ENCODE results near the gene MED28. TPM values are rescaled to one million over a fixed set of nuclear protein-coding genes. Genes with fewer than 3 reads are reported as not detected.
"Not testable (repeated sequence)": the region's sequence is repeated elsewhere in the genome, so short reads cannot be mapped to it uniquely, and the experiment has no call there.

Gene MED28
- polyA plus RNA-seq, 3 donors from 2014 or later, result 33.4 to 45.3 (median 40.1) TPM

- no peak for DNase-seq
- Mint-ChIP-seq H3K4me3 (no peak overlapping the region), H3K27ac (peak overlapping the region in 1 of 6 donors; percentile 60), H3K36me3 (peaks cover 5 to 37% (median 14%) of the 10 kb centered on the region in 3 donors), H3K9me3 (no peaks in the 10 kb centered on the region), H3K27me3 (ENCODE audit: low read depth in 3 of 3) (peaks cover 0 to 3% (median 0%) of the 10 kb centered on the region in 3 donors), H3K4me1 (peaks cover 4 to 6% of the 10 kb centered on the region in 2 donors)
Observed at GRCh38 chr4:17633600-17633999, 19.2 kb downstream of the MED28 start.

- Mint-ChIP-seq H3K27me3 (ENCODE audit: low read depth in 3 of 3) (no peaks in the 10 kb centered on the region), H3K4me1 (peaks cover 0 to 6% of the 10 kb centered on the region in 2 donors), H3K27ac (peak overlapping the region in 2 of 6 donors; percentile 64 to 75), H3K9me3 (no peaks in the 10 kb centered on the region), H3K36me3 (peaks cover 4 to 28% (median 13%) of the 10 kb centered on the region in 3 donors), H3K4me3 (no peak overlapping the region)
- no peak for DNase-seq
Observed at GRCh38 chr4:17635056-17635455, 20.6 kb downstream of the MED28 start.

GRCh38 chr4:17636341-17636695, 21.9 kb downstream of the MED28 start:
- no peak for DNase-seq
- Mint-ChIP-seq H3K27ac (peak overlapping the region in 2 of 6 donors; percentile 30 to 45), H3K4me3 (no peak overlapping the region), H3K36me3 (peaks cover 4 to 23% (median 13%) of the 10 kb centered on the region in 3 donors), H3K4me1 (no peaks in the 10 kb centered on the region), H3K27me3 (ENCODE audit: low read depth in 3 of 3) (no peaks in the 10 kb centered on the region), H3K9me3 (no peaks in the 10 kb centered on the region)

- peak; percentile 52 to 63 (median 62) for DNase-seq
- no peaks in the 10 kb centered on the region for H3K9me3 Mint-ChIP-seq
- peaks cover 4 to 20% (median 13%) of the 10 kb centered on the region in 3 donors for H3K36me3 Mint-ChIP-seq
- H3K4me3 Mint-ChIP-seq, result no peak overlapping the region
- peak overlapping the region in 3 of 6 donors; percentile 28 to 45 (median 40) for H3K27ac Mint-ChIP-seq
- H3K4me1 Mint-ChIP-seq, result no peaks in the 10 kb centered on the region
- H3K27me3 Mint-ChIP-seq (ENCODE audit: low read depth in 3 of 3), result no peaks in the 10 kb centered on the region
Observed at GRCh38 chr4:17636696-17637622, 22.5 kb downstream of the MED28 start.

GRCh38 chr4:17639136-17639535, 24.7 kb downstream of the MED28 start:
- Mint-ChIP-seq H3K27me3 (ENCODE audit: low read depth in 3 of 3) (peaks cover 0 to 4% (median 0%) of the 10 kb centered on the region in 3 donors), H3K27ac (no peak overlapping the region), H3K4me1 (no peaks in the 10 kb centered on the region), H3K9me3 (no peaks in the 10 kb centered on the region), H3K4me3 (no peak overlapping the region), H3K36me3 (peaks cover 0 to 18% (median 10%) of the 10 kb centered on the region in 3 donors)
- no peak for DNase-seq

- Mint-ChIP-seq H3K4me3 (no peak overlapping the region), H3K27me3 (ENCODE audit: low read depth in 3 of 3) (peaks cover 0 to 7% (median 0%) of the 10 kb centered on the region in 3 donors), H3K27ac (no peak overlapping the region), H3K9me3 (no peaks in the 10 kb centered on the region), H3K4me1 (no peaks in the 10 kb centered on the region), H3K36me3 (peaks cover 0 to 5% (median 0%) of the 10 kb centered on the region in 3 donors)
- no peak for DNase-seq
Observed at GRCh38 chr4:17642398-17642783, 27.9 kb downstream of the MED28 start.

- peaks cover 0 to 9% (median 3%) of the 10 kb centered on the region in 3 donors for H3K27me3 Mint-ChIP-seq (ENCODE audit: low read depth in 3 of 3)
- no peak overlapping the region for H3K4me3 Mint-ChIP-seq
- peaks cover 0 to 5% (median 0%) of the 10 kb centered on the region in 3 donors for H3K36me3 Mint-ChIP-seq
- DNase-seq, result no peak
- no peaks in the 10 kb centered on the region for H3K9me3 Mint-ChIP-seq
- no peak overlapping the region for H3K27ac Mint-ChIP-seq
- H3K4me1 Mint-ChIP-seq, result peaks cover 0 to under 1% of the 10 kb centered on the region in 2 donors
Observed at GRCh38 chr4:17646693-17647092, 32.3 kb downstream of the MED28 start.

- H3K27ac Mint-ChIP-seq, result no peak overlapping the region
- H3K27me3 Mint-ChIP-seq (ENCODE audit: low read depth in 3 of 3), result peaks cover 0 to 9% (median 3%) of the 10 kb centered on the region in 3 donors
- no peak for DNase-seq
- peaks cover 0 to 5% (median 0%) of the 10 kb centered on the region in 3 donors for H3K36me3 Mint-ChIP-seq
- peaks cover 0 to 2% of the 10 kb centered on the region in 2 donors for H3K4me1 Mint-ChIP-seq
- no peak overlapping the region for H3K4me3 Mint-ChIP-seq
- peaks cover 0 to 2% (median 0%) of the 10 kb centered on the region in 6 donors for H3K9me3 Mint-ChIP-seq
Observed at GRCh38 chr4:17647176-17647806, 32.9 kb downstream of the MED28 start.

- peaks cover 0 to 9% (median 3%) of the 10 kb centered on the region in 3 donors for H3K27me3 Mint-ChIP-seq (ENCODE audit: low read depth in 3 of 3)
- peaks cover 0 to 2% (median 0%) of the 10 kb centered on the region in 6 donors for H3K9me3 Mint-ChIP-seq
- H3K4me1 Mint-ChIP-seq, result peaks cover 0 to 2% of the 10 kb centered on the region in 2 donors
- H3K36me3 Mint-ChIP-seq, result no peaks in the 10 kb centered on the region
- H3K27ac Mint-ChIP-seq, result no peak overlapping the region
- no peak overlapping the region for H3K4me3 Mint-ChIP-seq
- no peak for DNase-seq
Observed at GRCh38 chr4:17647927-17648326, 33.5 kb downstream of the MED28 start.

- H3K27ac Mint-ChIP-seq, result no peak overlapping the region
- peaks cover 0 to 2% of the 10 kb centered on the region in 2 donors for H3K4me1 Mint-ChIP-seq
- no peak for DNase-seq
- peaks cover 2 to 3% (median 2%) of the 10 kb centered on the region in 3 donors for H3K27me3 Mint-ChIP-seq (ENCODE audit: low read depth in 3 of 3)
- H3K9me3 Mint-ChIP-seq, result peaks cover 0 to 2% (median 0%) of the 10 kb centered on the region in 6 donors
- no peaks in the 10 kb centered on the region for H3K36me3 Mint-ChIP-seq
- no peak overlapping the region for H3K4me3 Mint-ChIP-seq
Observed at GRCh38 chr4:17650406-17650805, 36.0 kb downstream of the MED28 start.

- peaks cover 0 to 2% of the 10 kb centered on the region in 2 donors for H3K4me1 Mint-ChIP-seq
- DNase-seq, result no peak
- no peak overlapping the region for H3K4me3 Mint-ChIP-seq
- H3K27me3 Mint-ChIP-seq (ENCODE audit: low read depth in 3 of 3), result peaks cover 2 to 5% (median 4%) of the 10 kb centered on the region in 3 donors
- H3K27ac Mint-ChIP-seq, result no peak overlapping the region
- no peaks in the 10 kb centered on the region for H3K36me3 Mint-ChIP-seq
- peaks cover 0 to 2% (median 0%) of the 10 kb centered on the region in 6 donors for H3K9me3 Mint-ChIP-seq
Observed at GRCh38 chr4:17654701-17655100, 40.3 kb downstream of the MED28 start.

GRCh38 chr4:17657090-17657489, 42.6 kb downstream of the MED28 start:
- no peak overlapping the region for H3K4me3 Mint-ChIP-seq
- no peaks in the 10 kb centered on the region for H3K4me1 Mint-ChIP-seq

GRCh38 chr4:17657849-17658248, 43.4 kb downstream of the MED28 start:
- Mint-ChIP-seq H3K4me1 (no peaks in the 10 kb centered on the region), H3K27me3 (ENCODE audit: low read depth in 3 of 3) (peaks cover 2 to 5% (median 5%) of the 10 kb centered on the region in 3 donors), H3K36me3 (no peaks in the 10 kb centered on the region), H3K4me3 (no peak overlapping the region), H3K9me3 (no peaks in the 10 kb centered on the region), H3K27ac (no peak overlapping the region)
- DNase-seq, result no peak

More at GRCh38 chr4:17657090-17657489, 42.6 kb downstream of the MED28 start:
- H3K9me3 Mint-ChIP-seq, result no peaks in the 10 kb centered on the region
- no peak overlapping the region for H3K27ac Mint-ChIP-seq
- no peaks in the 10 kb centered on the region for H3K36me3 Mint-ChIP-seq
- peaks cover 2 to 5% (median 5%) of the 10 kb centered on the region in 3 donors for H3K27me3 Mint-ChIP-seq (ENCODE audit: low read depth in 3 of 3)
- DNase-seq, result no peak

- H3K27ac Mint-ChIP-seq; H3K4me3 Mint-ChIP-seq; DNase-seq; H3K4me1 Mint-ChIP-seq; H3K27me3 Mint-ChIP-seq (ENCODE audit: low read depth in 3 of 3); H3K9me3 Mint-ChIP-seq; H3K36me3 Mint-ChIP-seq: not testable (repeated sequence)
Observed at GRCh38 chr4:17659196-17659595, 44.8 kb downstream of the MED28 start.

Data from immature natural killer cell (primary cell).